HG02852 (cell line): ENCODE results near the gene MCAM.

ENCODE experiments used
- ATAC-seq: cut with Tn5 transposase; IDR thresholded peaks from one replicate; pipeline ENCODE4 v1.9.1; 2021; ENCODE audit warnings: mild to moderate bottlenecking, moderate library complexity; ENCODE audit not compliant: unreplicated experiment

The MCAM gene

GRCh38 chr11:119332111-119332765 is 15.3 kb upstream of the MCAM start:
- ATAC-seq, result no peak

- ATAC-seq, result no peak
Observed at GRCh38 chr11:119330237-119330636, 13.3 kb upstream of the MCAM start.

GRCh38 chr11:119329320-119329719 is 12.4 kb upstream of the MCAM start:
- ATAC-seq, result no peak

- no peak for ATAC-seq
Observed at GRCh38 chr11:119324189-119324588, 7.3 kb upstream of the MCAM start.

GRCh38 chr11:119323532-119324033 is 6.7 kb upstream of the MCAM start:
- ATAC-seq, result no peak

- ATAC-seq, result no peak
Observed at GRCh38 chr11:119322921-119323531, 6.1 kb upstream of the MCAM start.

GRCh38 chr11:119322360-119322739 is 5.4 kb upstream of the MCAM start:
- no peak for ATAC-seq

- ATAC-seq, result peak; percentile 54
Observed at GRCh38 chr11:119320776-119321524, 4.0 kb upstream of the MCAM start.

GRCh38 chr11:119320240-119320775 is 3.4 kb upstream of the MCAM start:
- ATAC-seq, result no peak

- no peak for ATAC-seq
Observed at GRCh38 chr11:119319700-119320239, 2.8 kb upstream of the MCAM start.

- ATAC-seq, result no peak
Observed at GRCh38 chr11:119319136-119319699, 2.3 kb upstream of the MCAM start.

- ATAC-seq, result no peak
Observed at GRCh38 chr11:119318240-119319135, 1.6 kb upstream of the MCAM start.

- ATAC-seq, result no peak
Observed at GRCh38 chr11:119317592-119318239, 786 bp upstream of the MCAM start.

- ATAC-seq, result no peak
Observed at GRCh38 chr11:119316016-119316728, 758 bp downstream of the MCAM start.

- ATAC-seq, result no peak
Observed at GRCh38 chr11:119315131-119316015, 1.6 kb downstream of the MCAM start.

- no peak for ATAC-seq
Observed at GRCh38 chr11:119314726-119315125, 2.2 kb downstream of the MCAM start.

GRCh38 chr11:119310682-119311052 is 6.3 kb downstream of the MCAM start:
- ATAC-seq, result no peak
